Astrocyte (in vitro differentiated cells and primary cell): Measurements from ENCODE around the gene KCNB1. TPM values are rescaled to one million over a fixed set of nuclear protein-coding genes. Genes with fewer than 3 reads are reported as not detected.

Source experiments
- DNase-seq: peaks from one replicate; pipeline ENCODE4 v3.0.0-alpha.2; 2010; ENCODE audit warnings: low read depth
- FAIRE-seq: peaks from 2 replicates; lab custom pipeline; 2011; peaks lifted over from hg19 to GRCh38; lab: Jason Lieb, UNC
- H2AFZ ChIP-seq: 2 replicates; pipeline ENCODE4 v1.6.0; 2012; ENCODE audit warnings: low read depth, low read length, inconsistent platforms
- H3K27ac ChIP-seq: 2 replicates; pipeline ENCODE4 v1.5.1; 2011; ENCODE audit warnings: low read depth, low read length, inconsistent platforms
- H3K27me3 ChIP-seq: 2 replicates; pipeline ENCODE4 v1.6.0; 2011; ENCODE audit warnings: low read length, inconsistent platforms; ENCODE audit not compliant: insufficient read depth
- H3K36me3 ChIP-seq: 2 replicates; pipeline ENCODE4 v1.5.1; 2011; ENCODE audit warnings: low read length, inconsistent platforms; ENCODE audit not compliant: insufficient read depth
- H3K4me1 ChIP-seq: 2 replicates; pipeline ENCODE4 v1.5.1; 2011; ENCODE audit warnings: low read length, inconsistent platforms; ENCODE audit not compliant: insufficient read depth
- H3K4me2 ChIP-seq: 2 replicates; pipeline ENCODE4 v1.6.0; 2012; ENCODE audit warnings: low read length, inconsistent platforms
- H3K4me3 ChIP-seq: 2 replicates; pipeline ENCODE4 v1.5.1; 2011; ENCODE audit warnings: low read depth, mild to moderate bottlenecking, low read length, inconsistent platforms; ENCODE audit not compliant: insufficient read depth
- H3K79me2 ChIP-seq: 2 replicates; pipeline ENCODE4 v1.6.0; 2012; ENCODE audit warnings: mild to moderate bottlenecking, low read length, inconsistent platforms; ENCODE audit not compliant: insufficient read depth
- H3K9ac ChIP-seq: 2 replicates; pipeline ENCODE4 v1.6.0; 2012; ENCODE audit warnings: mild to moderate bottlenecking, low read length, inconsistent platforms
- H3K9me3 ChIP-seq: 2 replicates; pipeline ENCODE4 v1.5.1; 2012; ENCODE audit warnings: low read depth, mild to moderate bottlenecking, low read length, inconsistent platforms; ENCODE audit not compliant: insufficient read depth
- H4K20me1 ChIP-seq: 2 replicates; pipeline ENCODE4 v1.6.0; 2012; ENCODE audit warnings: low read length, inconsistent platforms; ENCODE audit not compliant: insufficient read depth
- H3K27ac Mint-ChIP-seq: one replicate; pipeline ENCODE4 v1.8.0; 2021; ENCODE audit warnings: mild to moderate bottlenecking, mixed read lengths; ENCODE audit not compliant: unreplicated experiment
- H3K27me3 Mint-ChIP-seq: one replicate; pipeline ENCODE4 v1.8.0; 2021; ENCODE audit warnings: low read depth, mixed read lengths; ENCODE audit not compliant: unreplicated experiment
- H3K36me3 Mint-ChIP-seq: one replicate; pipeline ENCODE4 v1.8.0; 2021; ENCODE audit warnings: low read depth, mixed read lengths; ENCODE audit not compliant: unreplicated experiment
- H3K4me1 Mint-ChIP-seq: one replicate; pipeline ENCODE4 v1.8.0; 2021; ENCODE audit warnings: low read depth, mixed read lengths; ENCODE audit not compliant: unreplicated experiment
- H3K4me3 Mint-ChIP-seq: one replicate; pipeline ENCODE4 v1.8.0; 2021; ENCODE audit warnings: mild to moderate bottlenecking, moderate library complexity, mixed read lengths; ENCODE audit not compliant: unreplicated experiment
- H3K9me3 Mint-ChIP-seq: one replicate; pipeline ENCODE4 v1.8.0; 2021; ENCODE audit warnings: mild to moderate bottlenecking, mixed read lengths; ENCODE audit not compliant: unreplicated experiment
- EZH2 ChIP-seq: IDR thresholded peaks from 2 replicates; pipeline ENCODE4 v1.6.1; 2012; ENCODE audit warnings: mild to moderate bottlenecking, low read length, inconsistent platforms; ENCODE audit not compliant: insufficient read depth
- total RNA-seq: library from RNA; stranded (reverse); gene quantifications from 2 replicates; pipeline ENCODE4 v1.2.1, GENCODE V29; 2021
- TF ChIP-seq, protein P1 (sequence below): IDR thresholded peaks from 2 replicates; pipeline ENCODE4 v1.5.1; 2011; ENCODE audit warnings: low read depth, mild to moderate bottlenecking, inconsistent platforms, low read length, moderate library complexity; ENCODE audit not compliant: insufficient read depth

KCNB1 gene
- total RNA-seq, 1 donor from 2014 or later = 0.48 TPM

DNA sequence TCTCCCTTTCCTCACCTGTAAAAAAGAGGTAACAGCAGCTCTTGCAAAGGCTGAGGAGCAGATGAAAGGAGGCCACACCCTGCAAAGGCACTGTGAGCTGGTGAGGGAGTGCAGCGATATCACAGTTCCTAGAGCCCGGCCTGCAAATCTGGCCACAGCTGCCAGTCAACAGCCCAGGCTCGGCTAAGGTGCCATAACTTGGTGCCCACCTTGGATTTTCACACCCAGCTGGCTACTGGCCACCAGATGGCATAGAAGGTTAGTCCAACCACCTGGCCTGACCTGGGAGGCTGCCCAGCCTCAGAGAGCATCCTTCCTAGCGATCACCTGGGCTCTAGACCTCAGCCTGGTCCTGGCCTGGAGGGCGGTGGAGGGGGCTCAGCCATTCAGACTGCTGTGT is 46.8 kb downstream of the KCNB1 start:
- Mint-ChIP-seq H3K9me3 (peaks cover 4% of the 10 kb centered on the region), H3K27me3 (peaks cover 52% of the 10 kb centered on the region), H3K36me3 (peaks cover 5% of the 10 kb centered on the region), H3K4me3 (no peak overlapping the region), H3K27ac (no peak overlapping the region), H3K4me1 (no peaks in the 10 kb centered on the region)
- H3K9ac ChIP-seq = no peak overlapping the region
- no peaks in the 10 kb centered on the region for H4K20me1 ChIP-seq
- TF ChIP-seq, protein P1, sequence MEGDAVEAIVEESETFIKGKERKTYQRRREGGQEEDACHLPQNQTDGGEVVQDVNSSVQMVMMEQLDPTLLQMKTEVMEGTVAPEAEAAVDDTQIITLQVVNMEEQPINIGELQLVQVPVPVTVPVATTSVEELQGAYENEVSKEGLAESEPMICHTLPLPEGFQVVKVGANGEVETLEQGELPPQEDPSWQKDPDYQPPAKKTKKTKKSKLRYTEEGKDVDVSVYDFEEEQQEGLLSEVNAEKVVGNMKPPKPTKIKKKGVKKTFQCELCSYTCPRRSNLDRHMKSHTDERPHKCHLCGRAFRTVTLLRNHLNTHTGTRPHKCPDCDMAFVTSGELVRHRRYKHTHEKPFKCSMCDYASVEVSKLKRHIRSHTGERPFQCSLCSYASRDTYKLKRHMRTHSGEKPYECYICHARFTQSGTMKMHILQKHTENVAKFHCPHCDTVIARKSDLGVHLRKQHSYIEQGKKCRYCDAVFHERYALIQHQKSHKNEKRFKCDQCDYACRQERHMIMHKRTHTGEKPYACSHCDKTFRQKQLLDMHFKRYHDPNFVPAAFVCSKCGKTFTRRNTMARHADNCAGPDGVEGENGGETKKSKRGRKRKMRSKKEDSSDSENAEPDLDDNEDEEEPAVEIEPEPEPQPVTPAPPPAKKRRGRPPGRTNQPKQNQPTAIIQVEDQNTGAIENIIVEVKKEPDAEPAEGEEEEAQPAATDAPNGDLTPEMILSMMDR = no peak
- no peak for TF ChIP-seq EZH2
- H3K27me3 ChIP-seq = peaks cover 22% of the 10 kb centered on the region
- no peak for DNase-seq
- no peak overlapping the region for H3K4me3 ChIP-seq
- no peaks in the 10 kb centered on the region for H3K36me3 ChIP-seq
- no peak overlapping the region for H3K27ac ChIP-seq
- H2AFZ ChIP-seq = no peak overlapping the region
- H3K79me2 ChIP-seq = no peaks in the 10 kb centered on the region
- H3K4me1 ChIP-seq = no peaks in the 10 kb centered on the region
- no peak overlapping the region for H3K4me2 ChIP-seq
- H3K9me3 ChIP-seq = no peaks in the 10 kb centered on the region
- FAIRE-seq = no peak

DNA sequence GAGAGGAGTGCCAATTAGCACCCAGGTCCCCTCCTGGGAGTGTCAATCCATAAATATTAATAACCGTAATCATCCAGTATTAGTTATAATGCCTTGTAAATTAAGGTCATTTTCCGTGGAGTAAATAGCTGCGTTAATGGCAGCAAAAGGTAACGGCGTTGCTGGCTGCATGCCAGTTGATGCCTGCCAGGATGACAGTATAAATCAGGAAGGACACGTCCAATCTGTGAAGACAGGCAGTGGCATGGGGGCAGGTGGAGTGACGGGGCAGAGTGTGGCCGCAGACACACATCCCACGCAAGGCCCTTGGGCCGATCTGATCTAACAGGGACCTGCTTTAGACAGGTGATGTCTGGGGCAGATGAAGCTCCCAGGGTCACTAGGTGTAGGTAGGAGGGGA is 49.1 kb downstream of the KCNB1 start:
- Mint-ChIP-seq H3K27ac (no peak overlapping the region), H3K36me3 (peaks cover 4% of the 10 kb centered on the region), H3K9me3 (peaks cover 8% of the 10 kb centered on the region), H3K4me1 (no peaks in the 10 kb centered on the region), H3K27me3 (peaks cover 49% of the 10 kb centered on the region), H3K4me3 (no peak overlapping the region)
- DNase-seq (no peak), FAIRE-seq (no peak)
- Histone ChIP-seq H3K9me3 (no peaks in the 10 kb centered on the region), H2AFZ (no peak overlapping the region), H3K4me1 (no peaks in the 10 kb centered on the region), H4K20me1 (no peaks in the 10 kb centered on the region), H3K36me3 (no peaks in the 10 kb centered on the region), H3K27ac (no peak overlapping the region), H3K4me2 (no peak overlapping the region), H3K4me3 (no peak overlapping the region), H3K9ac (no peak overlapping the region), H3K27me3 (peaks cover 17% of the 10 kb centered on the region), H3K79me2 (no peaks in the 10 kb centered on the region)
- no peak for TF ChIP-seq EZH2
- TF ChIP-seq, protein P1 = no peak

DNA sequence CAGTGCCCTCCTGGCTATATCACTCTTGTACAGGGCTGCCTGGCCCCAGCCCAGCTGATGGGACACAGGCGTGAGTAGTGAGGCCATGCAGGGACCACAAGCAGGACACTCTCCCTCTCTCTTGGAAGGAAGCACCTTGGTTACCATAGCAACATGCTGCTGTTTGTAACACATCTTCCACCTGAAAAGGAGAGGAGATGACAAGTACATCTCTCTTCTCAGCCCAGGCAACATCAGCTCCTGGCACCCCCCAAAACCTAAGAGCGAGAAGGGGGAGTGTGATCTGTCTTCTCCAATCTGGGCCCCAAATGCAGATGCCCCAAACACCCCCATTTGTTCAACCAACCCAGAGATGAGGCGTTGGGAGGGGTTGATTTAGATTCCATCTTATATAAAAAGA is 49.9 kb downstream of the KCNB1 start:
- H3K4me3 Mint-ChIP-seq = no peak overlapping the region
- H3K27me3 ChIP-seq = peaks cover 16% of the 10 kb centered on the region
- H2AFZ ChIP-seq = no peak overlapping the region
- DNase-seq (no peak), FAIRE-seq (no peak)
- no peak overlapping the region for H3K9ac ChIP-seq
- H3K4me2 ChIP-seq = no peak overlapping the region
- H3K27me3 Mint-ChIP-seq = peaks cover 46% of the 10 kb centered on the region
- H3K4me1 ChIP-seq = no peaks in the 10 kb centered on the region
- H3K36me3 Mint-ChIP-seq = peaks cover 4% of the 10 kb centered on the region
- no peak overlapping the region for H3K27ac ChIP-seq
- no peaks in the 10 kb centered on the region for H3K9me3 ChIP-seq
- H3K4me1 Mint-ChIP-seq = no peaks in the 10 kb centered on the region
- H3K4me3 ChIP-seq = no peak overlapping the region
- H3K79me2 ChIP-seq = no peaks in the 10 kb centered on the region
- TF ChIP-seq, protein P1 = no peak
- TF ChIP-seq EZH2 = no peak
- H3K27ac Mint-ChIP-seq = no peak overlapping the region
- peaks cover 8% of the 10 kb centered on the region for H3K9me3 Mint-ChIP-seq
- H4K20me1 ChIP-seq = no peaks in the 10 kb centered on the region
- H3K36me3 ChIP-seq = no peaks in the 10 kb centered on the region
